SK-N-SH (cell line): ENCODE data around the gene VASP. TPM values are rescaled to one million over a fixed set of nuclear protein-coding genes. Genes with fewer than 3 reads are reported as not detected.

Experiments used
- CTCF ChIA-PET: fragments of 300-600, 350-600 bp; formaldehyde crosslinking; extraction: SDS; loops from one replicate; lab custom pipeline; 2021; lab: Yijun Ruan, JAX
- POLR2A ChIA-PET: fragments of 350-600 bp; sonication (Branson Sonifier 250); formaldehyde crosslinking; extraction: SDS; loops from one replicate; lab custom pipeline; 2020; ENCODE audit warnings: antibody characterized with exemption, inconsistent platforms; lab: Yijun Ruan, JAX
- DNase-seq: peaks from one replicate; pipeline ENCODE4 v3.0.0; 2012
- H2AFZ ChIP-seq: fragments of 200-600 bp; sonication (generic); 2 replicates; pipeline ENCODE4 v1.8.1; 2016; ENCODE audit warnings: antibody characterized with exemption, mild to moderate bottlenecking, low read depth
- H3F3A ChIP-seq: fragments of 200-600 bp; sonication (generic); replicated peaks from 2 replicates; pipeline ENCODE3; 2016; ENCODE audit warnings: antibody characterized with exemption, mild to moderate bottlenecking; ENCODE audit not compliant: insufficient read depth
- H3K27ac ChIP-seq, 2 experiments: fragments of 200-500 bp in 1 of 2; fragments of 200-600 bp in 1 of 2; sonication (Bioruptor generic) in 1 of 2; sonication (generic), shearing (Covaris generic) in 1 of 2; 2 replicates each; pipeline versions ENCODE4 v1.5.1 to v1.6.1; 2014 to 2016; ENCODE audit warnings: low read depth in 2 of 2, inconsistent platforms in 1 of 2, low read length in 1 of 2, mild to moderate bottlenecking in 1 of 2, mixed read lengths in 1 of 2
- H3K27me3 ChIP-seq: fragments of 200-600 bp; sonication (generic), shearing (Covaris generic); 2 replicates; pipeline ENCODE4 v1.6.1; 2016; ENCODE audit warnings: mixed run types; ENCODE audit not compliant: insufficient read depth
- H3K36me3 ChIP-seq, 2 experiments: fragments of 200-500 bp in 1 of 2; fragments of 200-600 bp in 1 of 2; sonication (Bioruptor generic) in 1 of 2; sonication (generic) in 1 of 2; replicated peaks in 1 of 2; 2 replicates each; pipeline versions ENCODE3 to v1.5.1; 2014 to 2016; ENCODE audit warnings: low read length in 1 of 2, mild to moderate bottlenecking in 1 of 2; ENCODE audit not compliant: insufficient read depth in 2 of 2, control insufficient read depth in 1 of 2
- H3K4me1 ChIP-seq, 2 experiments: fragments of 200-500 bp in 1 of 2; fragments of 200-600 bp in 1 of 2; sonication (Bioruptor generic) in 1 of 2; sonication (generic), shearing (Covaris generic) in 1 of 2; 2 replicates each; pipeline versions ENCODE4 v1.5.1 to v1.6.1; 2014 to 2016; ENCODE audit warnings: low read depth in 1 of 2, low read length in 1 of 2, mixed run types in 1 of 2; ENCODE audit not compliant: insufficient read depth in 2 of 2, control insufficient read depth in 1 of 2
- H3K4me2 ChIP-seq: fragments of 200-600 bp; sonication (generic), shearing (Covaris generic); 2 replicates; pipeline ENCODE4 v1.6.1; 2017; ENCODE audit warnings: mixed run types
- H3K4me3 ChIP-seq, 2 experiments: fragments of 200-500 bp in 1 of 2; fragments of 200-600 bp in 1 of 2; sonication (Bioruptor generic) in 1 of 2; sonication (generic), shearing (Covaris generic) in 1 of 2; 2 replicates each; pipeline versions ENCODE4 v1.5.1 to v1.8.1; 2014 to 2016; ENCODE audit warnings: low read depth in 2 of 2, inconsistent platforms in 1 of 2, low read length in 1 of 2, mild to moderate bottlenecking in 1 of 2, mixed read lengths in 1 of 2, moderate library complexity in 1 of 2
- H3K79me2 ChIP-seq: fragments of 200-600 bp; sonication (generic); 2 replicates; pipeline ENCODE4 v1.8.1; 2017; ENCODE audit warnings: mild to moderate bottlenecking; ENCODE audit not compliant: insufficient read depth
- H3K9ac ChIP-seq: fragments of 200-600 bp; sonication (generic); 2 replicates; pipeline ENCODE4 v1.6.1; 2017; ENCODE audit warnings: mixed run types
- H3K9me2 ChIP-seq: fragments of 200-600 bp; sonication (generic); 2 replicates; pipeline ENCODE4 v1.6.1; 2017; ENCODE audit warnings: mixed run types
- H3K9me3 ChIP-seq: fragments of 200-600 bp; sonication (generic); 2 replicates; pipeline ENCODE4 v1.6.1; 2017; ENCODE audit warnings: mixed run types, mild to moderate bottlenecking, moderate library complexity
- H4K20me1 ChIP-seq: fragments of 200-600 bp; sonication (generic); 2 replicates; pipeline ENCODE4 v1.6.1; 2017; ENCODE audit warnings: mild to moderate bottlenecking, mixed run types; ENCODE audit not compliant: insufficient read depth
- CHD2 ChIP-seq: fragments of 150-350 bp; IDR thresholded peaks from 2 replicates; pipeline ENCODE4 v1.6.1; 2018; ENCODE audit warnings: low read length; ENCODE audit not compliant: partially characterized antibody
- CTCF ChIP-seq: fragments of 200-600 bp; sonication (generic); IDR thresholded peaks from 2 replicates; pipeline ENCODE4 v1.6.1; 2017; ENCODE audit warnings: antibody characterized with exemption, mild to moderate bottlenecking, moderate library complexity
- EP300 ChIP-seq, 2 experiments: IDR thresholded peaks; 2 replicates each; pipeline versions ENCODE4 v1.4.0 to v1.6.1; 2012; ENCODE audit warnings: borderline replicate concordance in 1 of 2, low read depth in 1 of 2, low read length in 1 of 2
- FOSL2 ChIP-seq: IDR thresholded peaks from 2 replicates; pipeline ENCODE4 v1.4.0; 2012; ENCODE audit warnings: low read depth, mild to moderate bottlenecking, moderate library complexity, borderline replicate concordance
- FOXJ3 ChIP-seq: sonication (generic); formaldehyde crosslinking; IDR thresholded peaks from 2 replicates; pipeline ENCODE4 v1.5.1; 2020; ENCODE audit warnings: mild to moderate bottlenecking, missing genetic modification reagents
- FOXM1 ChIP-seq: IDR thresholded peaks from 2 replicates; pipeline ENCODE4 v1.4.0; 2012; ENCODE audit warnings: low read depth, mild to moderate bottlenecking
- JUND ChIP-seq: IDR thresholded peaks from 2 replicates; pipeline ENCODE4 v1.4.0; 2012
- PBX3 ChIP-seq: IDR thresholded peaks from 2 replicates; pipeline ENCODE4; 2012
- RFX5 ChIP-seq: IDR thresholded peaks from 2 replicates; pipeline ENCODE4 v1.6.1; 2012; ENCODE audit warnings: mild to moderate bottlenecking, improper control_type of control experiment, low read length
- RXRA ChIP-seq: IDR thresholded peaks from 2 replicates; pipeline ENCODE4 v1.4.0; 2012; ENCODE audit warnings: low read depth, mild to moderate bottlenecking, borderline replicate concordance
- SMC3 ChIP-seq: IDR thresholded peaks from 2 replicates; pipeline ENCODE4 v1.6.1; 2012; ENCODE audit warnings: low read depth, low read length, improper control_type of control experiment
- USF2 ChIP-seq: fragments of 150-350 bp; IDR thresholded peaks from 2 replicates; pipeline ENCODE4 v1.6.1; 2017; ENCODE audit warnings: antibody characterized with exemption, low read length, low read depth, borderline replicate concordance
- WGBS: methylation state at CpG from one replicate; pipeline ENCODE4 v1.1.6; 2017; ENCODE audit warnings: low lambda C conversion rate; 5-methylcytosine and 5-hydroxymethylcytosine counted together
- polyA plus RNA-seq, 3 experiments: library from polyadenylated mRNA; depleted of rRNA; stranded (reverse); fragments of >200 nt; gene quantifications; 2 replicates each; pipeline ENCODE4 v1.2.3, GENCODE V29; 2012
- TF ChIP-seq, protein P1 (sequence below): IDR thresholded peaks from 2 replicates; pipeline ENCODE4 v1.6.1; 2012; ENCODE audit warnings: mild to moderate bottlenecking, low read depth, low read length, moderate library complexity
- TF ChIP-seq, protein P2 (sequence below): IDR thresholded peaks from 2 replicates; pipeline ENCODE4 v1.4.0; 2012; ENCODE audit warnings: low read depth, borderline replicate concordance

VASP gene
- polyA plus RNA-seq, 1 of the 3 experiments (the other 2 are of a cell fraction): 37.8 TPM

- Histone ChIP-seq H3K9ac (no peak overlapping the region), H2AFZ (no peak overlapping the region), H3K4me2 (no peak overlapping the region), H3K9me3 (no peaks in the 10 kb centered on the region), H3K4me3 (no peak overlapping the region), H3K9me2 (no peaks in the 10 kb centered on the region), H3K4me1 (peaks cover 0 to 9% of the 10 kb centered on the region in 2 experiments; a peak in 2 of 4 replicates), H4K20me1 (no peaks in the 10 kb centered on the region), H3K27ac (no peak overlapping the region), H3K36me3 (peaks cover 0 to 5% of the 10 kb centered on the region in 2 experiments), H3K27me3 (no peaks in the 10 kb centered on the region), H3F3A (peaks cover 17% of the 10 kb centered on the region), H3K79me2 (peaks cover 57% of the 10 kb centered on the region)
- ChIA-PET POLR2A (no interaction called here), CTCF (interaction anchor here (1.2 to 1.5 kb wide), 2 partner anchors 12 to 56 kb away, joined by 3 to 6 read pairs; no protein-coding TSS in a partner anchor)
- DNase-seq: no peak
- 89% methylated on average over 8 of the region's 8 CpGs for WGBS
- no peak for TF ChIP-seq PBX3
- no peak for TF ChIP-seq RFX5
- TF ChIP-seq, protein P1, sequence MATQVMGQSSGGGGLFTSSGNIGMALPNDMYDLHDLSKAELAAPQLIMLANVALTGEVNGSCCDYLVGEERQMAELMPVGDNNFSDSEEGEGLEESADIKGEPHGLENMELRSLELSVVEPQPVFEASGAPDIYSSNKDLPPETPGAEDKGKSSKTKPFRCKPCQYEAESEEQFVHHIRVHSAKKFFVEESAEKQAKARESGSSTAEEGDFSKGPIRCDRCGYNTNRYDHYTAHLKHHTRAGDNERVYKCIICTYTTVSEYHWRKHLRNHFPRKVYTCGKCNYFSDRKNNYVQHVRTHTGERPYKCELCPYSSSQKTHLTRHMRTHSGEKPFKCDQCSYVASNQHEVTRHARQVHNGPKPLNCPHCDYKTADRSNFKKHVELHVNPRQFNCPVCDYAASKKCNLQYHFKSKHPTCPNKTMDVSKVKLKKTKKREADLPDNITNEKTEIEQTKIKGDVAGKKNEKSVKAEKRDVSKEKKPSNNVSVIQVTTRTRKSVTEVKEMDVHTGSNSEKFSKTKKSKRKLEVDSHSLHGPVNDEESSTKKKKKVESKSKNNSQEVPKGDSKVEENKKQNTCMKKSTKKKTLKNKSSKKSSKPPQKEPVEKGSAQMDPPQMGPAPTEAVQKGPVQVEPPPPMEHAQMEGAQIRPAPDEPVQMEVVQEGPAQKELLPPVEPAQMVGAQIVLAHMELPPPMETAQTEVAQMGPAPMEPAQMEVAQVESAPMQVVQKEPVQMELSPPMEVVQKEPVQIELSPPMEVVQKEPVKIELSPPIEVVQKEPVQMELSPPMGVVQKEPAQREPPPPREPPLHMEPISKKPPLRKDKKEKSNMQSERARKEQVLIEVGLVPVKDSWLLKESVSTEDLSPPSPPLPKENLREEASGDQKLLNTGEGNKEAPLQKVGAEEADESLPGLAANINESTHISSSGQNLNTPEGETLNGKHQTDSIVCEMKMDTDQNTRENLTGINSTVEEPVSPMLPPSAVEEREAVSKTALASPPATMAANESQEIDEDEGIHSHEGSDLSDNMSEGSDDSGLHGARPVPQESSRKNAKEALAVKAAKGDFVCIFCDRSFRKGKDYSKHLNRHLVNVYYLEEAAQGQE: no peak
- no peak for TF ChIP-seq EP300 (IDR thresholded peaks at IDR 0.05; ENCODE audit: borderline replicate concordance in 1 of 2, low read depth in 1 of 2, low read length in 1 of 2)
- no peak for TF ChIP-seq SMC3
- TF ChIP-seq JUND: no peak
- TF ChIP-seq, protein P2, sequence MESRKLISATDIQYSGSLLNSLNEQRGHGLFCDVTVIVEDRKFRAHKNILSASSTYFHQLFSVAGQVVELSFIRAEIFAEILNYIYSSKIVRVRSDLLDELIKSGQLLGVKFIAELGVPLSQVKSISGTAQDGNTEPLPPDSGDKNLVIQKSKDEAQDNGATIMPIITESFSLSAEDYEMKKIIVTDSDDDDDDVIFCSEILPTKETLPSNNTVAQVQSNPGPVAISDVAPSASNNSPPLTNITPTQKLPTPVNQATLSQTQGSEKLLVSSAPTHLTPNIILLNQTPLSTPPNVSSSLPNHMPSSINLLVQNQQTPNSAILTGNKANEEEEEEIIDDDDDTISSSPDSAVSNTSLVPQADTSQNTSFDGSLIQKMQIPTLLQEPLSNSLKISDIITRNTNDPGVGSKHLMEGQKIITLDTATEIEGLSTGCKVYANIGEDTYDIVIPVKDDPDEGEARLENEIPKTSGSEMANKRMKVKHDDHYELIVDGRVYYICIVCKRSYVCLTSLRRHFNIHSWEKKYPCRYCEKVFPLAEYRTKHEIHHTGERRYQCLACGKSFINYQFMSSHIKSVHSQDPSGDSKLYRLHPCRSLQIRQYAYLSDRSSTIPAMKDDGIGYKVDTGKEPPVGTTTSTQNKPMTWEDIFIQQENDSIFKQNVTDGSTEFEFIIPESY: no peak
- TF ChIP-seq CTCF: no peak
- TF ChIP-seq RXRA: no peak
- TF ChIP-seq USF2: no peak
- no peak for TF ChIP-seq FOXM1
- no peak for TF ChIP-seq FOXJ3 (CRISPR knock-in tag)
- TF ChIP-seq FOSL2: no peak
- no peak for TF ChIP-seq CHD2
Measured at GRCh38 chr19:45571457-45572220, 64.4 kb downstream of the VASP start.
